HG03520 (cell line): ENCODE data around the gene SKAP1.

Experiments used
- ATAC-seq: cut with Tn5 transposase; IDR thresholded peaks from one replicate; pipeline ENCODE4 v1.9.1; 2021; ENCODE audit warnings: mild to moderate bottlenecking, moderate library complexity; ENCODE audit not compliant: unreplicated experiment

The SKAP1 gene

DNA sequence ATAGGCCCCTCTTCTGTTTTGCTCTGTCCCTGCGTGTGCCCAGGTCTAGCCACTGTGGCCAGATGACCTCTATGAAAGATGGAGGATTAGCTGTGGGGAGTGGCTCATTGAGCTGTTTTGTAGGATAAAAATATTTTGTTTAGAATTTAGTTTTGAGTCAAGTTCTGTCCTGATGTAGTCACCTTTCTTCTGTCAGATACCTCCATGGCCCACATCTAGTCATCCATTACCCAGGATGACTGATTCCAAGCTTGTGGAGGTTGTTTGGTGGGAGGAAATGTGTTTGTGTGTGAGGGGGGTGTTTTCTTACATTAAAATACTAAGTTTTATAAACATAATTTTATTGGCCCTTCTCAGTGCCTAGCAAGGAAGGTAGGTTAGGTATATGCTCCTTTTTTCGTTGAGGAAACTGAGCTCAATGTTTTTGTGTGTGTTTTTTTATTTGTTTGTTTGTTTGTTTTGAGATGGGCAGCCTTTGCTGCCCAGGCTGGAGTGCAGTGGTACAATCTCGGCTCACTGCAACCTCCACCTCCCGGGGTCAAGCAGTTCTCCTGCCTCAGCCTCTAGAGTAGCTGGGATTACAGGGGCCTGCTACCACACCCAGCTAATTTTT, 306.1 kb downstream of the SKAP1 start:
- ATAC-seq: no peak

DNA sequence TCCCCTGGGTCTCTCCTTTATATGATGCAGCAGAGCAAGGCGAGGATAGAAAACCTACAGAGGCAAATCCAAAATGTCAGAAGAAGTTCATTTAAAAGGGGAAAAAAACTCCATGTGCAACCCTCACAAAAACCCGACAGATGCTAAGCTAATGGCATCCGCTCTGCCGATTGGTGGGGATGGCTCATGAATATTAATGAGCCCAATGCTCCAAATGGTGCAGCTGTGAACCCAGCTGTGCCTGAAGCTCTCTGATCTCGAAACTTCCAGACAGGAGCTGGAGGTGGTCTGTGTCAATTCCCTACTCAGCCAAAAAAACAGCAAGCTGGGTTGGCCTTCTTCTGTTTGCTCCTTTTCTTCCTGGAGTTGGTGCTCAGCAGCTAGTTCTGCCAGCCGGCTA, 306.9 kb downstream of the SKAP1 start:
- ATAC-seq: no peak

DNA sequence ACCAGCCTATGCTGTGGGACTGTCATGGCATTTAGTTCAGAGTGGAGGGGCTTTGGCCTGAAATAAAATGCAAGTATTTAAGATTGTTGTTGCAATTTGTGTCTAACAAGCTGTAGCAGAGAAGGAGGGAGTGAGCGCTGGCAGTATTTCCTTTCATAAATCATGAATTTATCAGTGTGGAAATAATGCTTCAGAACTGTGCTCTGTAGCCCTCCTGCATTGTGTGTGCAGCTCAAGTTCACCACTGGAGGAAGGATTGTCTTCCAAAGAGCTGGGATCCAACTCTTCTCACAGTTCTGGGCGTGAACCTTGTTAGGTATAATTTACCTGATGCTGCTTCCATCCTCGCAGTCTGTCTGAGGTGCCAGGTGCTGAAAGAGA, 307.4 kb downstream of the SKAP1 start:
- no peak for ATAC-seq

DNA sequence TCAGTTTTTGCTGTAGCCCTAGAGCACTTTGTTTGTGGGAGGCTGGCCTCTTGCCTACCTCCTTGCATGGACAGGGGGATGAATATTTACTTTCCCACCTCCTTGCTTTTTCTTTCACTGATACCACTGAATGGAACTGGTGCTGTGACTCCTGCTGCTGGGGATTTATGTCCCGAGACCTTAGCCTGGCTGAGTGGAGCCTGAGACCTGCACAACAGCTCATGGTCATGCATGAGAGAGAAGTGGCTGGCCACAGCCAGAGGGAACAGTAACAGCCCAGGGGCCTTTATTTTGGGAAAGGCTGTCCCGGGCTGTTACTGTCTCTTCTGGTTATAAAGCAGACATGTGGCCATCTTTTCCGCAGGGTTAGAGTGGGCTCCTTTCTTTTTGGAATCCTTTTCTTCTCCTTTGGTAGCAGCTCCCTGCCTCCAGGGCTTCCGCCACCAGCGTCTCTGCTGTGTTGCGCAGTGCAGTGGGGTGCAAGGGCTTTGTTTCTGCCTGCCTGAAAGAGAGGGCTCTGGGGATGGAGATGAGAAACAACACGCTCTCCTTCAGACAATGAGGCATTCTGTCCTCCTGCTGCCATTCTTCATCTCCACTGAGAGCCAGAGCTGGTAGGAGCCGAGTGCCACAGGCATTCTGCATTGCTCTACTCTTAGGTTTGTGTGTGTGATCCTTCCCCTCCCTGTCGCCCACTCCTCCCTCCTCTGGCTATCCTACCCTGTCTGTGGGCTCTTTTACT, 307.9 kb downstream of the SKAP1 start:
- no peak for ATAC-seq

DNA sequence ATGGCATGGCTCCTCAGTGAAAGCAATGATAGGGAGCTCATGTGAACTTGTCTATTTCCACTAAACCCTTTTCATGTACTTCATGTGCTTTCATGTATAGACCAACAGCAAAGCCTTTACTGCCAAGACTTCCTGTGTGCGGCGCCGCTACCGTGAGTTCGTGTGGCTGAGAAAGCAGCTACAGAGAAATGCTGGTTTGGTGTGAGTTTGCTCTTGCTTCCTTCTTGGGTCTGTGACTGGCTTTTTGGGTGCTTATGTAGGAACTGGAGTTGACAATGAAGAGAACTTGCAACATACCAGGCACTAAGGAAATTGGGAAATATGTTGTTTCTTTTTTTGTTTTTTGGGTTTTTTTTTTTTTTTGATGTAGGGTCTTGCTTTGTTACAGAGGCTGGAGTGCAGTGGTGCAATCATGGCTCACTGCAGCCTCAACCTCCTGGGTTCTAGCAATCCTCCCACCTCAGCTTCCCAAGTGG, 316.8 kb downstream of the SKAP1 start:
- ATAC-seq: no peak

DNA sequence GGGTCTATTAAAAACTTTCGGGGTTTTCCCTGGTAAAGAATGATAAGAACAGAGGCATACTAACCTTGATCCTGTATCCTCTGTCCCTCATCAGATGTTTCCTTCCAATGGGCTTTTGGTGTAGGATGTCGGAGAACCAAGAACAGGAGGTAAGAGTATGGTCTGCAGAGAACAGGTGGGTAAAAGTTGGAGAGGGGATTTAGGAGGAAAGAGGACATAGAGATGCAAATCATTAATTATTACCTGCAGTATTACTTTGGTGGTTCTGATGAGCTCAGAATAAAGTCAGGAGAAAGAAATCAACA, 318.1 kb downstream of the SKAP1 start:
- ATAC-seq: no peak

DNA sequence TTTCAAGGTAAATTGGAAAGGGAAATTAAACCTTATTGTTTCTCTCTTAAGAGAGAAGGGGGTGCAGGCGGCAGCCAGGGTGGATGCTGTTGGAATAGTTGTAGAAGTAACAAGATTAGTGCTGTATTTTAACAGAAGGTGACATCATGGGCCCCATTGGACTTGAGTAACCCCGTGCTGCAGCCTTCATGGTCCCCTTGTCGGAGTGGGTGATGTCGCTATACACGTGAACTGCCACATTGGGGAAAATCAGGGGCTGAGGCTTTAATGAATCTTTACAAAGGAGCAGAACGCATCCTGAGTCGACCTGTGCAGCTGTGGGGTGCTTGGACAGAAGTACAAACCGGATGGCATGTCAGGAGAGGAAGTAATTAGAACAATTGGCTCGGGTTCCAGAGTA, 319.3 kb downstream of the SKAP1 start:
- no peak for ATAC-seq

DNA sequence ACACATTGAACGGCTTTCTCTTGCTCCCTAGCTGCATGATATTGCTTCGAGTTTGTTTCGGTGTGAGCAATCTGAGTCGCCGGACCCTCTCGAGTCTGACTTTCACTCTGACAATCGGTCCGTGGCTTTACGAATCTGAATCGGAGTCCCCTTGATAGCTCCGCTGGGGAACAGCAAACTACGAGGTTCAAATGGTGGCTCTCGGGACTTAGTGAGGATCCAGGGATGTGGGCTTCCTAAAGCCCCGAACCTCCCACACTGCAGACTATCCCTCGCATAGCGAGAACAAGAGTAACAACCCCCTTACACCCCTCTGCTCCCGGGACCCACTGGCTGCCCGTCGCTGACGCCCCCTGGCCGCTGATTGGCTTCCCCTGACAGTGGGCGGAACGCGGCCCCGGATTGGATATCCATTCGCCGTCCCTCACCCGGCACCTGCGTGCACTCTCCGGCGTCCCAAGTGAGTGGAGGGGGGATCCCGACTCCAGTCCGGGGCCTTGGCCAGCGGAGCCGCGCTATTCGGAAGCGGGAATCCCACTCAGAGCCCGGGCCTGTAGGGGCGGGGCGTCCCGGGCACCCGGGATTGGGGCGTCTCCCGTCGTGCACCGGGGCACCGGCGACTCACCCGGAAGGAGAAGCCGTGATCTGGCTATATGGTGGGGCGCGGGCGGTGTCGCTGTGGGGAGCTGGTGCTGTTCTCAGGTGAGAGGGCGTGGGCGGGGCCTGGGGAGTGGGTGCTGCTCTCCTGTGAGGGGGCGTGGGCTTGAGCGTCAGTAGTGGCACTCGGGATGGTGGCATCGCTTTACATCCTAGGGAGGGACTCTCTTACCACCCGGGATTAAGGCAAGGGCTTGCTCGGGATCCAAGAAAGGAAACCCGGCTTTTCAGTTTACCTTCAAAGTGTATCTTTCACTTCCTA, 322.6 kb downstream of the SKAP1 start, which contains the start of gene SNX11:
Gene SNX11, plus strand, starts transcription at position 630 of the 919 bp plus-strand sequence. CDS start 4,278 bp downstream, outside the sequence.
- ATAC-seq: peak; percentile 70

DNA sequence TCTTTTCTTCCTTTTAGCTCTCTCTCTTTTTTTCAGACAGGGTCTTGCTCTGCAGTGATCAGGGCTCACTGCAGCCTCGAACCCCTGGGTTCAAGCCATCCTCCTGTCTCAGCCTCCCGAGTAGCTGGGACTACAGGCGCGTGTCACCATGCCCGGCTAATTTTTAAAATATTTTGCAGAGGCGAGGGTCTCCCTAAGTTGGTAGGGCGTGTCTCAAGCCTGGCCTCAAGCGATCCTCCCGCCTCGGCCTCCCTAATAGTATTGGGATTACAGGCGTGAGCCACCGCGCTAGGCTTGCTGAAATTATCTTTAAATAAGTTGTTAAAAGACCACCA, 323.2 kb downstream of the SKAP1 start:
- no peak for ATAC-seq

DNA sequence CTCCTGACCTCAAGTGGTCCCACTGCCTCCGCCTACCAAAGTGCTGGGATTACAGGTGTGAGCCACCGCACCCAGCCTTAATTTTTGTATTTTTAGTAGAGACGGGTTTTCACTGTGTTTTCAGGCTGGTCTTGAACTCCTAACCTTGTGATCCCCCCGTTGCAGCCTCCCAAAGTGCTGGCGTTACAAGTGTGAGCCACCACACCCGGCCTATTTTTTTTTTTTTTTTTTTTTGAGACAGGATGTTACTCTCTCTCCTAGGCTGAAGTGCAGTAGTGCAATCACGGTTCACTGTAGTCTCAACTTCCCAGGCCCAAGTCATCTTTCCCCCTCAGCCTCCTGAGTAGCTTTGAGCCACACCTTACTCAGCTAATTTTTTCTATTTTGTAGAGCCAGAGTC, 325.6 kb downstream of the SKAP1 start:
- ATAC-seq: no peak

DNA sequence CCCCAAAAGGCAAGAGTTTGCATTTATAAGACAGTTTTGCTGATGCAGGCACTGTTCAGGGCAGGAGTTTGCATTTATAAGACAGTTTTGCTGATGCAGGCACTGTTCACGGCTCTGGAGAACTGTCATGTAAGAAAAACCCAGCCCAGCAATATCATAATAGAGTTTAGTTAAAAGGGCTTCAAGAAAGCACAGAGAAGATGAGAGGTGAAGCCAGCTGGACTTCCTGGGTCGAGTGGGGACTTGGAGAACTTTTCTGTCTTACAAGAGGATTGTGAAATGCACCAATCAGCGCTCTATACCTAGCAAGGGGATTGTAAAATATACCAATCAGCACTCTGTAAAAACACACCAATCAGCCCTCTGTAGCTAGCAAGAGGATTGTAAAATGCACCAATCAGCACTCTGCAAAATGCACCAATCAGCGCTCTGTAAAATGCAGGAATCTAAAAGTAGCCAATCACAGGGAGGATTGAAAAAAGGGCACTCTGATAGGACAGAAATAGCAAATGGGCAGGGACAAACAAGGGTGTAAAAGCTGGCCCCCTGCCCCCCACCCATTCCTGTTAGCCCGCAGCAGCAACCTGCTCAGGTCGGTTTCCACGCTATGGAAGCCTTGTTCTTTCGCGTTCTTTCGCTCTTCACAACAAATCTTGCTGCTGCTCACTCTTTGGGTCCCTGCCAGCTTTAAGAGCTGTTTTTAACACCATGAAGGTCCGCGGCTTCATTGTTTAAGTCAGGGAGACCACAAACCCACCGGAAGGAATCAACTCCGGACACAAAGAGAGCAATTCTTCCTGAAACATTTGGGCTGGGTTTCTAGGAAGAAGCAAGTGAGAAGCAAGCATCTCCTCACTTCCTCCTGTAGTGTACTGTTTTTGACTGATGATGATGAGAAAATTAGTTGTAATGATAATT, 327.0 kb downstream of the SKAP1 start:
- ATAC-seq: no peak

DNA sequence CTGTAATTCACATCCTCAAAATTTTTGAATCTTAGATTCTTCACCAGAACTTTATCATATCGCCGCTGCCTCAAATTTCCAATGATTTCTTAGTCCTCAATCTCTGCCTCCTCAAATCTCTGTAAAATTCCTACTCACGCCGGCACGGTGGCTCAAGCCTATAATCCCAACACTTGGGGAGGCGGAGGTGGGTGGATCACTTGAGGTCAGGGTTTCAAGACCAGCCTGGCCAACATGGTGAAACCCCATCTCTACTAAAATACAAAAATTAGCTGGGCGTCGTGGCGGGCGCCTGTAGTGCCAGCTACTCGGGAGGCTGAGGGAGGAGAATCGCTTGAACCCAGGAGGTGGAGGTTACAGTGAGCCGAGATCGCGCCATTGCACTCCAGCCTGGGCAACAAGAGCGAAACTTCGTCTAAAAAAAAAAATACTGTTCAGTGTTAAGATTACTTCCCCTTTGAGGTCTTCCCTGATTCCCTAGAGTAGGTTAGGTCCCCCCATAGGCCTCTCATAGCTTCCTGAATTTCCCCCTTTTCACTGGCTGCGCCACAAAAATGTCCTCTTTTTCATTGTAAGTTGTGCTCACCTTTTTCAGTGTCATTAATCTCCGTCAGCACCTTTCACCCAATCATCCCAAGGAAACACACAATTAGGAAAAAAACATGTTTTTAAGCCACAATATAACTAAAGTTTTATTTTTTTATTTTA, 327.8 kb downstream of the SKAP1 start:
- ATAC-seq: no peak

DNA sequence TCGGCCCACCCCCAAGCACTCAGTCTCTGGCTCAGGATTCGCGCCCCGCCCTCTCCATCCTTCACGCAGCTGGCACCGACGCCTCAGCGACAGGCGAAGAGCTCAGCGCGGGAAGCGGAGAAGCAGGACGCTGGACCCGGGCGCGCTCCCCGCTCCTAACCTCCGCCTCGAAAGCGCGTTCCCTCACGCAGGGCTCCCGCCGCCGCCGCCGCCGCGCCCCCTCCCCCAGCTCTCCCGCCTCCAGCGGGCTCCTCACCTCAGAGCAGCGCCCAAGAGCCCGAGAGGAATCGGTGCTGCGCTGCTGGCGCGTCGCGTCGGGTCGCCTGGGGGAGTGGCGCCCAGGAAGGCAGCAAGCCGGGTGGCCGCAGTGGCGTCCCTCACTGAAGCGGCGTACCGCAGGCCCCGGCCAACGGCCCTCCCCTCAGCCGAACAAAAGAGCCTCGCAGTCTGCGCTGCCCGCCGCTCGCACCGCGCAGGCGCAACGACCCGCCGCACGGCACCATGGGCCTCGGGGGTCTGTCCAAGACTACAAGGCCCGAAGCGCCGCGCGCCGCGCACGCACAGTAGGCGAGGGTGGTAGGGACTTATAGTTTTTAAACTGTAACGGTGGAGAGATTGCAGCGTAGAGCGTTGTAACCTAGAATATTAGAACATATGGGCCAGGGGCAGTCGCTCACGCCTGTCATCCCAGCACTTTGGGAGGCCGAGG, 328.8 kb downstream of the SKAP1 start, which contains the start of gene CBX1:
Gene CBX1, minus strand, starts transcription at position 467 of the 709 bp plus-strand sequence. CDS start 24,474 bp downstream, outside the sequence.
- peak; percentile 80 for ATAC-seq

DNA sequence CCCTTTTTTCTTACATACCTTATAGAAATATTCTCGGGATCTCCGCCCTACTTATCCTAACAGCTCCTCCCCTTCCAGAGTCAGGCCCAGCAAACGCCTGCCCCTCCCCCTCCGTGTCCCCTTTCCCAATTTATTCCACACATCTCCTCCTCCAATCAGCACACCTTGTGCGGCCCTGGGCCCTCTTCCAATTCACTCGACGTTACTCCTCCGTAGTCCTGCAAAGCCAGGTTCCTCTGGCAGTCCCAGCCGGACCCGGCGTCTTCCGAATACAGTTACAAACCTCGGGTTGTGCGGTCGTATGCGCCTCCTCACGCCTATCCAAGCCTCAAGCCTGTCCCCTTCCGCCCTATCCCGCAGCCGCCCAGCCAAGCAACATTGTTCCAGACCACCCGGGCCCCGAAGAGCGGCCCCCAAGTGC, 329.4 kb downstream of the SKAP1 start:
- ATAC-seq: no peak

DNA sequence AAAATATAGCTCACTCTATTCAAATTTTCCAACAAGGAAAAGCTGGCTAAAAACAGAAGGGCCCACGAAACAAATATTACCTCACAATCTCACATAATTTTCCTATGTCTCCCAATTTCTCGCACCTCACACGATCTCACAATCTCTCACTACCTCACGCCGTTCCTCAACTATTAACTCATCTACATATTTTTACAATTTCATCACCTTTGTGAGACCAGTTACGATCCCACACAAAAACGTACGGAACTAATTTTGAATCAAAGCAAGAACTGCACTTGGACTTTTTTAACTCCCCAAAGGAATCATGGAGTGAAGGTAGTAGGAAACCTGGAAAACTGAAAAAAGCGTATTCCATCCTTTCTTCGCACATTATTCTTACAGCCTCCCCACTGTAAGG, 329.9 kb downstream of the SKAP1 start:
- no peak for ATAC-seq

DNA sequence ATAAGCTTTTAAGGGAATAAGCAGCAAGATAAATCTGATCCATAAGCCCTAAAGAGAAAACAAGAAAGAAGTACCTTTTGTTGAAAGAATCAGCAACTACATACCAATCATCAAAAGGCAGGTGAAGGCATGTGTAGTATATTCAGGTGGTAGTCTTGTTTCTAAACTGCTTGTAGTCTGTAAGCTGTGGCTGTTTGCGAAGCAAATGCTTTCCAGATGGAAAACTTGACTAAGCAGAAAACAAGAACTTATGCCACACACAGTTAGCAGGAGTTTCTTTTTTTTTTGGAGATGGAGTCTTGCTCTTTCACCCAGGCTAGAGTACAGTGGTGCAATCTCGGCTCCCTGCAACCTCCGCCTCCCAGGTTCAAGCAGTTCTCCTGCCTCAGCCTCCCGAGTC, 334.4 kb downstream of the SKAP1 start:
- no peak for ATAC-seq

DNA sequence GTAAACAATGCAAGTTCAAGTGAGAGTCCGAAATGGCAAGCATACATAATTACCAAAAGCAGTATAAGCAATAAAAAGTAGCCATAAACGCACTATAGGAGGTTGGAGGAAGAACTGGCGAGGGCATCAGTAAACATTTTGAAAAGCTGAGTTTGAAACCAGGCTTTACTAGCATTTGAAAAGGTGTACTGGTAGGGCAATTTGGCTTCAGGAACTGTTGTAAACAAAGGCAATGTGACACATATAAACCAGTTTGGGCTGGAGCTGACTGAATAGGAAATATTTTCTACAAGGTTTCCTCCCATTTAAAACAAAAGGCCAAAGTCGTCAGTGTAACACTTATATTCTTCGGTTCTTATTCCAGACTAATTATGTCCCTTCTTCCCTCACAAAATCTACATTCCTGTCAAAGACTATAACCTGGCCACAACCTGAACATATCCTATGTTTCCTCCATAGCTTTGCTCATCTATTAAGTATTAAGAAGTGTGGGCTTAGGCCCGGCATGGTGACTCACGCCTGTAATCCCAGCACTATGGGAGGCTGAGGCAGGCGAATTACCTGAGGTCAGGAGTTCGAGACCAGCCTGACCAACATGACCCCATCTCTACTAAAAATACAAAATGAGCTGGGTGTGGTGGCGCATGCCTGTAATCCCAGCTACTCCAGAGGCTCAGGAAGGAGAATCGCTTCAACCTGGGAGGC, 336.5 kb downstream of the SKAP1 start:
- ATAC-seq: no peak

DNA sequence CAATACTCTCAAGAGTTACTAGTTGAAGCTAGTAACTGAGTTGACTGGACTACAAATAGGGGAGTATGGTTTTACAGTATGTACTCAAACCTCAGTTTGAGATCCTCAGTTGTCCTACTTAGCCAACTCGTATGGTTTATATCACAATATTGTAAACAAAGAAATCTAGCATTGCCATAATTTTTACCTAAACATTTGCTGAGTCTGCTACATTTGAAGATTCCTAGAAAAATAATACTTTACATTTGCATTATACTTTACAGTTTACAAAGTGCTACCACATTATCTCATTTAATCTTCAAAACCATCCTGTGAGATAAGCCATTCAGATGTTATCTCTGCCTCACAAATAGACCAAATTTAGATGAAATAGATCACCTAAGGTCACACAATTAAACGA, 345.1 kb downstream of the SKAP1 start:
- ATAC-seq: no peak
